GM23338 (cell line): Measurements from ENCODE around the gene PCDHB5.

ENCODE experiments used
- CREB1 ChIP-seq: fragments of 250-450 bp; sonication (Bioruptor Pico); IDR thresholded peaks from 2 replicates; pipeline ENCODE4 v1.5.0; 2020; ENCODE audit warnings: low read depth, mild to moderate bottlenecking, moderate library complexity
- CTCF ChIP-seq, 2 experiments: fragments of 200-600 bp in 1 of 2; sonication (generic) in 1 of 2; conservative IDR thresholded peaks; 2 replicates each; pipeline versions ENCODE4 v1.5.1 to v1.6.1; 2016 to 2017; ENCODE audit warnings: antibody characterized with exemption in 2 of 2, low read depth in 2 of 2, mild to moderate bottlenecking in 2 of 2, moderate library complexity in 1 of 2
- ETS1 ChIP-seq: IDR thresholded peaks from 2 replicates; pipeline ENCODE4 v1.6.1; 2016; ENCODE audit warnings: antibody characterized with exemption
- EZH2 ChIP-seq: fragments of 200-600 bp; sonication (generic); IDR thresholded peaks from one replicate; pipeline ENCODE4 v1.8.0; 2017; ENCODE audit warnings: antibody characterized with exemption, mild to moderate bottlenecking, low read depth; ENCODE audit not compliant: unreplicated experiment
- EZH2phosphoT487 ChIP-seq: fragments of 200-600 bp; sonication (generic); IDR thresholded peaks from one replicate; pipeline ENCODE4 v1.8.1; 2018; ENCODE audit warnings: antibody characterized with exemption; ENCODE audit not compliant: unreplicated experiment
- JUNB ChIP-seq: IDR thresholded peaks from one replicate; pipeline ENCODE4 v1.6.1; 2016; ENCODE audit warnings: antibody characterized with exemption; ENCODE audit not compliant: unreplicated experiment
- NANOG ChIP-seq: IDR thresholded peaks from 2 replicates; pipeline ENCODE4 v1.6.1; 2016; ENCODE audit warnings: antibody characterized with exemption, borderline replicate concordance
- POLR2AphosphoS5 ChIP-seq: IDR thresholded peaks from 2 replicates; pipeline ENCODE4 v1.6.1; 2016; ENCODE audit warnings: antibody characterized with exemption, low read depth
- REST ChIP-seq: IDR thresholded peaks from one replicate; pipeline ENCODE4 v1.6.1; 2018; ENCODE audit warnings: antibody characterized with exemption; ENCODE audit not compliant: unreplicated experiment
- ZNF114 ChIP-seq: fragments of 250-450 bp; sonication (Bioruptor Pico); IDR thresholded peaks from 2 replicates; pipeline ENCODE4 v1.5.0; 2020; ENCODE audit warnings: mild to moderate bottlenecking, moderate library complexity
- ZNF331 ChIP-seq: fragments of 250-450 bp; sonication (Bioruptor Pico); IDR thresholded peaks from 2 replicates; pipeline ENCODE4 v1.5.0; 2020; ENCODE audit warnings: low read depth, mild to moderate bottlenecking, moderate library complexity
- ZNF462 ChIP-seq: fragments of 250-450 bp; sonication (Bioruptor Pico); IDR thresholded peaks from 2 replicates; pipeline ENCODE4 v1.5.0; 2020; ENCODE audit warnings: mild to moderate bottlenecking, moderate library complexity

GRCh38 chr5:141119250-141119649 is 15.8 kb upstream of the PCDHB5 start:
- TF ChIP-seq JUNB = no peak
- TF ChIP-seq CTCF (conservative IDR thresholded peaks at IDR 0.05; ENCODE audit: low read depth in 2 of 2) = no peak
- no peak for TF ChIP-seq EZH2
- no peak for TF ChIP-seq EZH2phosphoT487
- no peak for TF ChIP-seq POLR2AphosphoS5
- TF ChIP-seq REST = no peak
- no peak for TF ChIP-seq CREB1 (CRISPR knock-in tag)
- no peak for TF ChIP-seq NANOG
- no peak for TF ChIP-seq ZNF331
- TF ChIP-seq ETS1 = no peak
- TF ChIP-seq ZNF114 = no peak
- TF ChIP-seq ZNF462 (CRISPR knock-in tag) = no peak
